ENCODE data around the gene ZNF580.

Gene ZNF580

GRCh38 chr19:55654868-55655647 is 14.3 kb downstream of the ZNF580 start, which contains the start of gene U2AF2 (continued):
- TF ChIP-seq, protein P1, sequence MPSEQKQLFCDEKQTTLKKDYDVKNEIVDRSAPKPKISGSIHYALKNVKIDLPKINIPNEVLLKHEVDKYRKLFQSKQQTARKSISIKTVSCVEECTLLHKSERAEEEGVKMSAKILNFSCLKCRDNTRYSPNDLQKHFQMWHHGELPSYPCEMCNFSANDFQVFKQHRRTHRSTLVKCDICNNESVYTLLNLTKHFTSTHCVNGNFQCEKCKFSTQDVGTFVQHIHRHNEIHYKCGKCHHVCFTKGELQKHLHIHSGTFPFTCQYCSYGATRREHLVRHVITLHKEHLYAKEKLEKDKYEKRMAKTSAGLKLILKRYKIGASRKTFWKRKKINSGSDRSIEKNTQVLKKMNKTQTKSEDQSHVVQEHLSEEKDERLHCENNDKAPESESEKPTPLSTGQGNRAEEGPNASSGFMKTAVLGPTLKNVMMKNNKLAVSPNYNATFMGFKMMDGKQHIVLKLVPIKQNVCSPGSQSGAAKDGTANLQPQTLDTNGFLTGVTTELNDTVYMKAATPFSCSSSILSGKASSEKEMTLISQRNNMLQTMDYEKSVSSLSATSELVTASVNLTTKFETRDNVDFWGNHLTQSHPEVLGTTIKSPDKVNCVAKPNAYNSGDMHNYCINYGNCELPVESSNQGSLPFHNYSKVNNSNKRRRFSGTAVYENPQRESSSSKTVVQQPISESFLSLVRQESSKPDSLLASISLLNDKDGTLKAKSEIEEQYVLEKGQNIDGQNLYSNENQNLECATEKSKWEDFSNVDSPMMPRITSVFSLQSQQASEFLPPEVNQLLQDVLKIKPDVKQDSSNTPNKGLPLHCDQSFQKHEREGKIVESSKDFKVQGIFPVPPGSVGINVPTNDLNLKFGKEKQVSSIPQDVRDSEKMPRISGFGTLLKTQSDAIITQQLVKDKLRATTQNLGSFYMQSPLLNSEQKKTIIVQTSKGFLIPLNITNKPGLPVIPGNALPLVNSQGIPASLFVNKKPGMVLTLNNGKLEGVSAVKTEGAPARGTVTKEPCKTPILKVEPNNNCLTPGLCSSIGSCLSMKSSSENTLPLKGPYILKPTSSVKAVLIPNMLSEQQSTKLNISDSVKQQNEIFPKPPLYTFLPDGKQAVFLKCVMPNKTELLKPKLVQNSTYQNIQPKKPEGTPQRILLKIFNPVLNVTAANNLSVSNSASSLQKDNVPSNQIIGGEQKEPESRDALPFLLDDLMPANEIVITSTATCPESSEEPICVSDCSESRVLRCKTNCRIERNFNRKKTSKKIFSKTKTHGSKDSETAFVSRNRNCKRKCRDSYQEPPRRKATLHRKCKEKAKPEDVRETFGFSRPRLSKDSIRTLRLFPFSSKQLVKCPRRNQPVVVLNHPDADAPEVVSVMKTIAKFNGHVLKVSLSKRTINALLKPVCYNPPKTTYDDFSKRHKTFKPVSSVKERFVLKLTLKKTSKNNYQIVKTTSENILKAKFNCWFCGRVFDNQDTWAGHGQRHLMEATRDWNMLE (tag by site-specific recombination; conservative IDR thresholded peaks at IDR 0.05; ENCODE audit: low read depth): no peak
- no peak for TF ChIP-seq ZNF23 (tag by site-specific recombination; IDR thresholded peaks at IDR 0.05; ENCODE audit: borderline replicate concordance)
- peak; percentile 57; the same call in 1 of the 2 replicates for TF ChIP-seq ZNF76 (tag by site-specific recombination; IDR thresholded peaks at IDR 0.05; ENCODE audit: borderline replicate concordance, low read depth)
- no peak for TF ChIP-seq ZNF510 (tag by site-specific recombination; IDR thresholded peaks at IDR 0.05; ENCODE audit: insufficient replicate concordance)
- TF ChIP-seq ZNF629 (tag by site-specific recombination; IDR thresholded peaks at IDR 0.05): peak; percentile 72
- TF ChIP-seq ZNF610 (tag by site-specific recombination; IDR thresholded peaks at IDR 0.05; ENCODE audit: borderline replicate concordance): peak; percentile 60; the same call in 1 of the 2 replicates
- TF ChIP-seq KLF7 (tag by site-specific recombination; IDR thresholded peaks at IDR 0.05; ENCODE audit: borderline replicate concordance): no peak
- TF ChIP-seq ZNF174 (tag by site-specific recombination; IDR thresholded peaks at IDR 0.05): no peak
- TF ChIP-seq ZNF660 (tag by site-specific recombination; IDR thresholded peaks at IDR 0.05): peak; percentile 37; the same call in 1 of the 2 replicates
- peak; percentile 51; the same call in 1 of the 2 replicates for TF ChIP-seq GLIS2 (tag by site-specific recombination; IDR thresholded peaks at IDR 0.05)
- TF ChIP-seq ZFP37 (tag by site-specific recombination; IDR thresholded peaks at IDR 0.05): peak; percentile 67; the same call in 1 of the 2 replicates
- TF ChIP-seq ZNF580 (tag by site-specific recombination; IDR thresholded peaks at IDR 0.05): no peak
- TF ChIP-seq, protein P2, sequence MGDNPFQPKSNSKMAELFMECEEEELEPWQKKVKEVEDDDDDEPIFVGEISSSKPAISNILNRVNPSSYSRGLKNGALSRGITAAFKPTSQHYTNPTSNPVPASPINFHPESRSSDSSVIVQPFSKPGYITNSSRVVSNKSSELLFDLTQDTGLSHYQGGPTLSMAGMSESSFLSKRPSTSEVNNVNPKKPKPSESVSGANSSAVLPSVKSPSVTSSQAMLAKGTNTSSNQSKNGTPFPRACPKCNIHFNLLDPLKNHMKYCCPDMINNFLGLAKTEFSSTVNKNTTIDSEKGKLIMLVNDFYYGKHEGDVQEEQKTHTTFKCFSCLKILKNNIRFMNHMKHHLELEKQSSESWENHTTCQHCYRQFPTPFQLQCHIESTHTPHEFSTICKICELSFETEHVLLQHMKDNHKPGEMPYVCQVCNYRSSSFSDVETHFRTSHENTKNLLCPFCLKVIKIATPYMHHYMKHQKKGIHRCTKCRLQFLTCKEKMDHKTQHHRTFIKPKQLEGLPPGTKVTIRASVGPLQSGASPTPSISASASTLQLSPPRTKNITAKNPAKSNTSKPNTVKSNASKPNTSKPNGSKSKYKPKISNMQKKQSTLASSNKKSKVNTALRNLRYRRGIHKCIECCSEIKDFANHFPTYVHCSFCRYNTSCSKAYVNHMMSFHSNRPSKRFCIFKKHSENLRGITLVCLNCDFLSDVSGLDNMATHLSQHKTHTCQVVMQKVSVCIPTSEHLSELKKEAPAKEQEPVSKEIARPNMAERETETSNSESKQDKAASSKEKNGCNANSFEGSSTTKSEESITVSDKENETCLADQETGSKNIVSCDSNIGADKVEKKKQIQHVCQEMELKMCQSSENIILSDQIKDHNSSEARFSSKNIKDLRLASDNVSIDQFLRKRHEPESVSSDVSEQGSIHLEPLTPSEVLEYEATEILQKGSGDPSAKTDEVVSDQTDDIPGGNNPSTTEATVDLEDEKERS (tag by site-specific recombination; IDR thresholded peaks at IDR 0.05): no peak
- TF ChIP-seq, protein P3, sequence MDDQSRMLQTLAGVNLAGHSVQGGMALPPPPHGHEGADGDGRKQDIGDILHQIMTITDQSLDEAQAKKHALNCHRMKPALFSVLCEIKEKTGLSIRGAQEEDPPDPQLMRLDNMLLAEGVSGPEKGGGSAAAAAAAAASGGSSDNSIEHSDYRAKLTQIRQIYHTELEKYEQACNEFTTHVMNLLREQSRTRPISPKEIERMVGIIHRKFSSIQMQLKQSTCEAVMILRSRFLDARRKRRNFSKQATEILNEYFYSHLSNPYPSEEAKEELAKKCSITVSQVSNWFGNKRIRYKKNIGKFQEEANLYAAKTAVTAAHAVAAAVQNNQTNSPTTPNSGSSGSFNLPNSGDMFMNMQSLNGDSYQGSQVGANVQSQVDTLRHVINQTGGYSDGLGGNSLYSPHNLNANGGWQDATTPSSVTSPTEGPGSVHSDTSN (CRISPR knock-in tag; IDR thresholded peaks at IDR 0.05): peak; percentile 91
- TF ChIP-seq, protein P4, sequence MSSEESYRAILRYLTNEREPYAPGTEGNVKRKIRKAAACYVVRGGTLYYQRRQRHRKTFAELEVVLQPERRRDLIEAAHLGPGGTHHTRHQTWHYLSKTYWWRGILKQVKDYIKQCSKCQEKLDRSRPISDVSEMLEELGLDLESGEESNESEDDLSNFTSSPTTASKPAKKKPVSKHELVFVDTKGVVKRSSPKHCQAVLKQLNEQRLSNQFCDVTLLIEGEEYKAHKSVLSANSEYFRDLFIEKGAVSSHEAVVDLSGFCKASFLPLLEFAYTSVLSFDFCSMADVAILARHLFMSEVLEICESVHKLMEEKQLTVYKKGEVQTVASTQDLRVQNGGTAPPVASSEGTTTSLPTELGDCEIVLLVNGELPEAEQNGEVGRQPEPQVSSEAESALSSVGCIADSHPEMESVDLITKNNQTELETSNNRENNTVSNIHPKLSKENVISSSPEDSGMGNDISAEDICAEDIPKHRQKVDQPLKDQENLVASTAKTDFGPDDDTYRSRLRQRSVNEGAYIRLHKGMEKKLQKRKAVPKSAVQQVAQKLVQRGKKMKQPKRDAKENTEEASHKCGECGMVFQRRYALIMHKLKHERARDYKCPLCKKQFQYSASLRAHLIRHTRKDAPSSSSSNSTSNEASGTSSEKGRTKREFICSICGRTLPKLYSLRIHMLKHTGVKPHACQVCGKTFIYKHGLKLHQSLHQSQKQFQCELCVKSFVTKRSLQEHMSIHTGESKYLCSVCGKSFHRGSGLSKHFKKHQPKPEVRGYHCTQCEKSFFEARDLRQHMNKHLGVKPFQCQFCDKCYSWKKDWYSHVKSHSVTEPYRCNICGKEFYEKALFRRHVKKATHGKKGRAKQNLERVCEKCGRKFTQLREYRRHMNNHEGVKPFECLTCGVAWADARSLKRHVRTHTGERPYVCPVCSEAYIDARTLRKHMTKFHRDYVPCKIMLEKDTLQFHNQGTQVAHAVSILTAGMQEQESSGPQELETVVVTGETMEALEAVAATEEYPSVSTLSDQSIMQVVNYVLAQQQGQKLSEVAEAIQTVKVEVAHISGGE (tag by site-specific recombination; conservative IDR thresholded peaks at IDR 0.05; ENCODE audit: low read depth): peak; percentile 78
- no peak for TF ChIP-seq ZNF664 (tag by site-specific recombination; IDR thresholded peaks at IDR 0.05)
- TF ChIP-seq, protein P5, sequence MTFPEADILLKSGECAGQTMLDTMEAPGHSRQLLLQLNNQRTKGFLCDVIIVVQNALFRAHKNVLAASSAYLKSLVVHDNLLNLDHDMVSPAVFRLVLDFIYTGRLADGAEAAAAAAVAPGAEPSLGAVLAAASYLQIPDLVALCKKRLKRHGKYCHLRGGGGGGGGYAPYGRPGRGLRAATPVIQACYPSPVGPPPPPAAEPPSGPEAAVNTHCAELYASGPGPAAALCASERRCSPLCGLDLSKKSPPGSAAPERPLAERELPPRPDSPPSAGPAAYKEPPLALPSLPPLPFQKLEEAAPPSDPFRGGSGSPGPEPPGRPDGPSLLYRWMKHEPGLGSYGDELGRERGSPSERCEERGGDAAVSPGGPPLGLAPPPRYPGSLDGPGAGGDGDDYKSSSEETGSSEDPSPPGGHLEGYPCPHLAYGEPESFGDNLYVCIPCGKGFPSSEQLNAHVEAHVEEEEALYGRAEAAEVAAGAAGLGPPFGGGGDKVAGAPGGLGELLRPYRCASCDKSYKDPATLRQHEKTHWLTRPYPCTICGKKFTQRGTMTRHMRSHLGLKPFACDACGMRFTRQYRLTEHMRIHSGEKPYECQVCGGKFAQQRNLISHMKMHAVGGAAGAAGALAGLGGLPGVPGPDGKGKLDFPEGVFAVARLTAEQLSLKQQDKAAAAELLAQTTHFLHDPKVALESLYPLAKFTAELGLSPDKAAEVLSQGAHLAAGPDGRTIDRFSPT (tag by site-specific recombination; IDR thresholded peaks at IDR 0.05): no peak
- no peak for TF ChIP-seq ZNF521 (tag by site-specific recombination; IDR thresholded peaks at IDR 0.05)
- TF ChIP-seq ZNF311 (tag by site-specific recombination; IDR thresholded peaks at IDR 0.05; ENCODE audit: borderline replicate concordance): no peak
- TF ChIP-seq ZNF223 (tag by site-specific recombination; IDR thresholded peaks at IDR 0.05): no peak
- TF ChIP-seq ZSCAN30 (tag by site-specific recombination; IDR thresholded peaks at IDR 0.05): peak; percentile 71
- 0 out of 2 replicates have a peak, but pooled peaks have one; percentile 18 for TF ChIP-seq ZBTB17 (tag by site-specific recombination; IDR thresholded peaks at IDR 0.05)
- TF ChIP-seq SALL2 (tag by site-specific recombination; IDR thresholded peaks at IDR 0.05; ENCODE audit: borderline replicate concordance): no peak

Measured in HEK293 (cell line).